Measurements from ENCODE around the gene TMC4. TPM values are rescaled to one million over a fixed set of nuclear protein-coding genes. Genes with fewer than 3 reads are reported as not detected.

The TMC4 gene
- total RNA-seq, 1 donor from 2014 or later, result 7.1 TPM

GRCh38 chr19:54156953-54157352 lies 16.0 kb downstream of the TMC4 start:
- no peak for TF ChIP-seq CTCF (IDR thresholded peaks at IDR 0.05)
- no peak for DNase-seq (ENCODE audit: low spot score in 2 of 2)
- Histone ChIP-seq H3K27ac (no peak overlapping the region), H3K36me3 (peaks cover 60 to 61% of the 10 kb centered on the region in 2 donors), H3K27me3 (no peaks in the 10 kb centered on the region), H3K4me1 (peaks cover 15 to 20% of the 10 kb centered on the region in 2 donors), H3K4me3 (no peak overlapping the region), H3K9me3 (no peaks in the 10 kb centered on the region)
- intact Hi-C loops (cut with DNase I), result no loop called here

GRCh38 chr19:54156490-54156889 lies 16.5 kb downstream of the TMC4 start:
- H3K4me3 ChIP-seq, result no peak overlapping the region
- H3K9me3 ChIP-seq, result no peaks in the 10 kb centered on the region
- H3K36me3 ChIP-seq, result peaks cover 65% of the 10 kb centered on the region in 2 donors
- intact Hi-C loops (cut with DNase I), result no loop called here
- DNase-seq (ENCODE audit: low spot score in 2 of 2), result no peak
- no peak overlapping the region for H3K27ac ChIP-seq
- peaks cover 15 to 17% of the 10 kb centered on the region in 2 donors for H3K4me1 ChIP-seq
- no peaks in the 10 kb centered on the region for H3K27me3 ChIP-seq
- TF ChIP-seq CTCF (IDR thresholded peaks at IDR 0.05), result no peak

- DNase-seq (ENCODE audit: low spot score in 2 of 2), result no peak
- Histone ChIP-seq H3K4me1 (peaks cover 14 to 16% of the 10 kb centered on the region in 2 donors), H3K27me3 (no peaks in the 10 kb centered on the region), H3K27ac (no peak overlapping the region), H3K9me3 (no peaks in the 10 kb centered on the region), H3K4me3 (no peak overlapping the region), H3K36me3 (peaks cover 70 to 71% of the 10 kb centered on the region in 2 donors)
- intact Hi-C loops (cut with DNase I), result no loop called here
- no peak for TF ChIP-seq CTCF (IDR thresholded peaks at IDR 0.05)
Observed at GRCh38 chr19:54155694-54156093, 17.3 kb downstream of the TMC4 start.

- peaks cover 77 to 79% of the 10 kb centered on the region in 2 donors for H3K36me3 ChIP-seq
- intact Hi-C loops (cut with DNase I), result no loop called here
Observed at GRCh38 chr19:54154603-54155345, 18.2 kb downstream of the TMC4 start.

GRCh38 chr19:54153731-54154326 lies 19.1 kb downstream of the TMC4 start:
- no peak overlapping the region for H3K27ac ChIP-seq
- no peak for DNase-seq (ENCODE audit: low spot score in 2 of 2)
- H3K27me3 ChIP-seq, result no peaks in the 10 kb centered on the region
- H3K36me3 ChIP-seq, result peaks cover 86 to 88% of the 10 kb centered on the region in 2 donors
- intact Hi-C loops (cut with DNase I), result no loop called here
- H3K4me3 ChIP-seq, result no peak overlapping the region
- TF ChIP-seq CTCF (IDR thresholded peaks at IDR 0.05), result no peak
- H3K4me1 ChIP-seq, result peaks cover 6 to 8% of the 10 kb centered on the region in 2 donors
- H3K9me3 ChIP-seq, result no peaks in the 10 kb centered on the region

More at GRCh38 chr19:54154603-54155345, 18.2 kb downstream of the TMC4 start:
- no peak for TF ChIP-seq CTCF (IDR thresholded peaks at IDR 0.05)
- no peak overlapping the region for H3K4me3 ChIP-seq
- DNase-seq (ENCODE audit: low spot score in 2 of 2), result no peak
- H3K4me1 ChIP-seq, result peaks cover 8 to 10% of the 10 kb centered on the region in 2 donors
- no peaks in the 10 kb centered on the region for H3K27me3 ChIP-seq
- no peaks in the 10 kb centered on the region for H3K9me3 ChIP-seq
- H3K27ac ChIP-seq, result no peak overlapping the region
